Smooth muscle cell (in vitro differentiated cells): ENCODE results near the gene RIPOR3. TPM values are rescaled to one million over a fixed set of nuclear protein-coding genes. Genes with fewer than 3 reads are reported as not detected.

Source experiments
- DNase-seq: peaks from one replicate; lab custom pipeline; 2025; ENCODE audit not compliant: unreplicated experiment; lab: John Stamatoyannopoulos, UW
- H2AFZ ChIP-seq: fragments of 200-600 bp; sonication (generic); 2 replicates; pipeline ENCODE4 v1.6.0; 2016; ENCODE audit warnings: antibody characterized with exemption, low read depth, mild to moderate bottlenecking
- H3F3A ChIP-seq: fragments of 200-600 bp; sonication (generic); 2 replicates; pipeline ENCODE4 v1.6.0; 2017; ENCODE audit warnings: antibody characterized with exemption, low read depth
- H3K27ac ChIP-seq: fragments of 200-600 bp; sonication (generic); 2 replicates; pipeline ENCODE4 v1.5.1; 2016; ENCODE audit warnings: low read depth, mild to moderate bottlenecking
- H3K27me3 ChIP-seq: fragments of 200-600 bp; sonication (generic); 2 replicates; pipeline ENCODE4 v1.6.1; 2016; ENCODE audit warnings: low read depth, mild to moderate bottlenecking
- H3K36me3 ChIP-seq: fragments of 200-600 bp; sonication (generic); 2 replicates; pipeline ENCODE4 v1.5.1; 2016; ENCODE audit warnings: low read depth
- H3K4me1 ChIP-seq: fragments of 200-600 bp; sonication (generic); 2 replicates; pipeline ENCODE4 v1.5.1; 2016; ENCODE audit warnings: low read depth
- H3K4me2 ChIP-seq: fragments of 200-600 bp; sonication (generic); 2 replicates; pipeline ENCODE4 v1.6.0; 2016; ENCODE audit warnings: mild to moderate bottlenecking
- H3K4me3 ChIP-seq: fragments of 200-600 bp; sonication (generic); 2 replicates; pipeline ENCODE4 v1.5.1; 2016; ENCODE audit warnings: mild to moderate bottlenecking
- H3K79me2 ChIP-seq: fragments of 200-600 bp; sonication (generic); 2 replicates; pipeline ENCODE4 v1.6.0; 2016; ENCODE audit warnings: low read depth, mild to moderate bottlenecking
- H3K9ac ChIP-seq: fragments of 200-600 bp; sonication (generic); 2 replicates; pipeline ENCODE4 v1.6.0; 2016; ENCODE audit warnings: low read depth
- H3K9me3 ChIP-seq: fragments of 200-600 bp; sonication (generic); replicated peaks from 2 replicates; pipeline ENCODE4 v1.5.1; 2016; ENCODE audit warnings: low read depth
- H4K20me1 ChIP-seq: fragments of 200-600 bp; sonication (generic); 2 replicates; pipeline ENCODE4 v1.6.0; 2016; ENCODE audit warnings: low read depth
- CTCF ChIP-seq: fragments of 200-600 bp; sonication (generic); IDR thresholded peaks from 2 replicates; pipeline ENCODE4 v1.5.1; 2017; ENCODE audit warnings: borderline replicate concordance, mild to moderate bottlenecking, antibody characterized with exemption; ENCODE audit not compliant: insufficient read depth, poor library complexity, severe bottlenecking
- WGBS: methylation state at CpG from one replicate; pipeline ENCODE4 v1.1.7; 2016; ENCODE audit warnings: low lambda C conversion rate; 5-methylcytosine and 5-hydroxymethylcytosine counted together
- polyA plus RNA-seq: library from polyadenylated mRNA; unstranded; fragments of >200 nt; fragmentation: Nextera tagmentation; extraction: Ambion mirVana; gene quantifications from 2 replicates; pipeline ENCODE4 v1.2.1, GENCODE V29; 2016
- total RNA-seq: library from RNA; depleted of rRNA; stranded (reverse); fragments of >200 nt; gene quantifications from 2 replicates; pipeline ENCODE4 v1.2.3, GENCODE V29; 2014

Gene RIPOR3
- total and polyA plus RNA-seq, 2 experiments from 2014 or later, result 0.18 to 1.2 TPM

- Histone ChIP-seq H3K9me3 (no peaks in the 10 kb centered on the region), H3K4me1 (peaks cover 1% of the 10 kb centered on the region), H3K4me2 (no peak overlapping the region), H3K79me2 (no peaks in the 10 kb centered on the region), H3K9ac (no peak overlapping the region), H3K27ac (no peak overlapping the region), H3F3A (peaks cover 18% of the 10 kb centered on the region), H4K20me1 (no peaks in the 10 kb centered on the region), H2AFZ (no peak overlapping the region), H3K4me3 (no peak overlapping the region), H3K27me3 (no peaks in the 10 kb centered on the region), H3K36me3 (no peaks in the 10 kb centered on the region)
- WGBS, result 79% methylated on average over 5 of the region's 5 CpGs
- no peak for TF ChIP-seq CTCF
- DNase-seq, result no peak
Measured at GRCh38 chr20:50649590-50649989, 41.8 kb downstream of the RIPOR3 start.

DNA sequence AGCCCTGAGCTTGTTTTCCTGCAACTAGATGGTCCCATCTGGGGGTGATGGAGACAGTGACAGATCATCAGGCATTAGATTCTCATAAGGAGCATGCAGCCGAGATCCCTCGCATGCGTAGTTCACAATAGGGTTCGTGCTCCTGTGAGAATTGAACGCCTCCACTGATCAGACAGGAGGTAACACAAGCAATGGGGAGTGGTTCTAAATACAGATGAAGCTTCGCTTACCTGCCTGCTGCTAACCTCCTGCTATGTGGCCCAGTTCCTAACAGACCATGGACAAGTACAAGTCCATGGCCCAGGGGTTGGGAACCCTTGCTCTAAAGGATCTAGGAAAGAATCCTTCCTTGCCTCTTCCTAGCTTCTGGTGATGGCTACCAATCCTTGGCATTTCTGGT lies 42.7 kb downstream of the RIPOR3 start:
- Histone ChIP-seq H3K9ac (no peak overlapping the region), H3K4me3 (no peak overlapping the region), H3K4me1 (no peaks in the 10 kb centered on the region), H4K20me1 (no peaks in the 10 kb centered on the region), H3K36me3 (no peaks in the 10 kb centered on the region), H3F3A (peaks cover 18% of the 10 kb centered on the region), H3K27ac (no peak overlapping the region), H3K79me2 (no peaks in the 10 kb centered on the region), H3K9me3 (no peaks in the 10 kb centered on the region), H2AFZ (no peak overlapping the region), H3K27me3 (no peaks in the 10 kb centered on the region), H3K4me2 (no peak overlapping the region)
- 96% methylated on average over 6 of the region's 6 CpGs for WGBS
- DNase-seq, result no peak
- TF ChIP-seq CTCF, result no peak

DNA sequence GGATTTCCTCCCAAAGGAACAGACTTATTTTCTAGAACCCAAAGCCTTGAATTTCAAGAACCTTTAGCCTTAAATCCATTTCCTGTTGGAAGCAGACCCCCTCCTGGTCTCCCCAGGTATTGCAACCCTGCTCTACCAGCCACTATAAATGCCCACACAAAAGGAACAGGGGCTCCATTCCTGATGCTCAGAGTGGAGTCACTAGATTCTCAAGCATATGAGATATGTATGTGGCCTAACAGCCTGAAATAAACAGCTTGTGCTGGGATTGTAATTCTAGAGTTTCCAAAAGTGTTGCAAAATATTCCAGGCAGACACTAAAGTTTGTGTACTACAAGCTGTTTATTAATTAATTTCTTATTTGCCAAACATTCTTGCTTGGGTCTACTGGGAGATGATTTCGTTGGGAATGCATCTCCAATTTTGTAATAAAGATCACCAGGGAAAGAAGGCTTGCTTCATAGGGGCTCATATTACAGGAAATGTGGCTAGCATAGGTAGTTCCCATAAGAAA lies 44.8 kb downstream of the RIPOR3 start:
- H3K4me1 ChIP-seq, result no peaks in the 10 kb centered on the region
- no peak overlapping the region for H3K4me3 ChIP-seq
- TF ChIP-seq CTCF, result peak; percentile 39
- H3K79me2 ChIP-seq, result no peaks in the 10 kb centered on the region
- peak overlapping the region; percentile 68 for H3K27ac ChIP-seq
- no peak overlapping the region for H3K4me2 ChIP-seq
- no peak overlapping the region for H3K9ac ChIP-seq
- DNase-seq, result no peak
- peaks cover 18% of the 10 kb centered on the region for H3F3A ChIP-seq
- H3K9me3 ChIP-seq, result no peaks in the 10 kb centered on the region
- no peak overlapping the region for H2AFZ ChIP-seq
- no peaks in the 10 kb centered on the region for H3K27me3 ChIP-seq
- 71% methylated on average over 1 of the region's 1 CpG for WGBS
- H3K36me3 ChIP-seq, result no peaks in the 10 kb centered on the region
- no peaks in the 10 kb centered on the region for H4K20me1 ChIP-seq
